ENCODE results near the gene ZC3H4.

GRCh38 chr19:47112166-47112996, 1.2 kb downstream of the ZC3H4 start:
- TF ChIP-seq, protein P1, sequence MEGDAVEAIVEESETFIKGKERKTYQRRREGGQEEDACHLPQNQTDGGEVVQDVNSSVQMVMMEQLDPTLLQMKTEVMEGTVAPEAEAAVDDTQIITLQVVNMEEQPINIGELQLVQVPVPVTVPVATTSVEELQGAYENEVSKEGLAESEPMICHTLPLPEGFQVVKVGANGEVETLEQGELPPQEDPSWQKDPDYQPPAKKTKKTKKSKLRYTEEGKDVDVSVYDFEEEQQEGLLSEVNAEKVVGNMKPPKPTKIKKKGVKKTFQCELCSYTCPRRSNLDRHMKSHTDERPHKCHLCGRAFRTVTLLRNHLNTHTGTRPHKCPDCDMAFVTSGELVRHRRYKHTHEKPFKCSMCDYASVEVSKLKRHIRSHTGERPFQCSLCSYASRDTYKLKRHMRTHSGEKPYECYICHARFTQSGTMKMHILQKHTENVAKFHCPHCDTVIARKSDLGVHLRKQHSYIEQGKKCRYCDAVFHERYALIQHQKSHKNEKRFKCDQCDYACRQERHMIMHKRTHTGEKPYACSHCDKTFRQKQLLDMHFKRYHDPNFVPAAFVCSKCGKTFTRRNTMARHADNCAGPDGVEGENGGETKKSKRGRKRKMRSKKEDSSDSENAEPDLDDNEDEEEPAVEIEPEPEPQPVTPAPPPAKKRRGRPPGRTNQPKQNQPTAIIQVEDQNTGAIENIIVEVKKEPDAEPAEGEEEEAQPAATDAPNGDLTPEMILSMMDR (IDR thresholded peaks at IDR 0.05; ENCODE audit: low read depth, low read length) = no peak
- no peak for TF ChIP-seq MYC (IDR thresholded peaks at IDR 0.05; ENCODE audit: low read depth, low read length)

Measured in NB4 (cell line).